Measurements from ENCODE around the gene OR51E2.

DNA sequence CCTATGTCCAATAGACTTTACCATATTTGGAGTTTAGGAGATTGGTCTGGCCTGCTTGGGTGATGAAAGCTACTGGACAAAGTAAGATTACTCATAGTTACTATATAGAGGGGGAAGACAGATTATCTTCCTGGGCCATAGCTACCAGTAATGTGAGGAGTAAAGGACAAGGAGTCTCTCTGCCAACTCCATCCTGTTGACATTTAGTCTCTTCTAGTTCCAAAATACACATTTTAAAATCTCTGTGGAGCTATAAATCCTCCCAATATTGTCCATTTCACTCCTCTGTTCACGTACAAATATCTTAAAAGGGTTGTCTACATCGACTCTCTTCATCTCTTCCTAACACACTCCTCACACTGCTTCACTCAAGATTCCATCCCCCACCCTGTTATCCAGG lies 61.5 kb downstream of the OR51E2 start:
- no peak for TF ChIP-seq POLR2AphosphoS5 (IDR thresholded peaks at IDR 0.05; ENCODE audit: low read depth, low read length)
- TF ChIP-seq TAF1 (IDR thresholded peaks at IDR 0.05; ENCODE audit: borderline replicate concordance, insufficient read depth, low read length): no peak
- TF ChIP-seq SIN3A (IDR thresholded peaks at IDR 0.05; ENCODE audit: borderline replicate concordance, insufficient read depth, low read length): no peak
- no peak for TF ChIP-seq REST (IDR thresholded peaks at IDR 0.05; ENCODE audit: insufficient read depth in 1 of 2, low read depth in 2 of 2, low read length in 2 of 2)
